Trophoblast cell (in vitro differentiated cells and primary cell): ENCODE results near the gene ATP5IF1.

ENCODE experiments used
- DNase-seq, 2 donors: peaks; one replicate each; pipeline ENCODE4 v3.0.0-alpha.2; 2016
- H2AFZ ChIP-seq: 2 replicates; pipeline ENCODE4 v1.6.1; 2013; ENCODE audit warnings: low read length, moderate library complexity, mild to moderate bottlenecking; ENCODE audit not compliant: insufficient read depth, poor library complexity
- H2AK5ac ChIP-seq: 2 replicates; pipeline ENCODE4 v1.6.1; 2013; ENCODE audit warnings: mild to moderate bottlenecking, low read length
- H2BK120ac ChIP-seq: 2 replicates; pipeline ENCODE4 v1.6.1; 2013; ENCODE audit warnings: low read length, mild to moderate bottlenecking, moderate library complexity; ENCODE audit not compliant: insufficient read depth, poor library complexity
- H2BK12ac ChIP-seq: 2 replicates; pipeline ENCODE4 v1.6.1; 2013; ENCODE audit warnings: mild to moderate bottlenecking, low read length, moderate library complexity
- H2BK5ac ChIP-seq: 2 replicates; pipeline ENCODE4 v1.6.1; 2013; ENCODE audit warnings: low read length, low read depth, moderate library complexity, mild to moderate bottlenecking; ENCODE audit not compliant: poor library complexity
- H3K14ac ChIP-seq: 2 replicates; pipeline ENCODE4 v1.6.1; 2013; ENCODE audit warnings: mild to moderate bottlenecking, low read length
- H3K18ac ChIP-seq: 2 replicates; pipeline ENCODE4 v1.6.1; 2013; ENCODE audit warnings: mild to moderate bottlenecking, low read length
- H3K23ac ChIP-seq: 2 replicates; pipeline ENCODE4 v1.6.1; 2013; ENCODE audit warnings: low read length
- H3K27ac ChIP-seq: 2 replicates; pipeline ENCODE4 v1.5.1; 2013; ENCODE audit warnings: low read depth, mild to moderate bottlenecking, inconsistent platforms, low read length, moderate library complexity
- H3K27me3 ChIP-seq: 2 replicates; pipeline ENCODE4 v1.6.1; 2013; ENCODE audit warnings: inconsistent platforms, mild to moderate bottlenecking, low read length, moderate library complexity; ENCODE audit not compliant: insufficient read depth
- H3K36me3 ChIP-seq, 2 experiments: 1 replicate in 1 of 2; 2 replicates in 1 of 2; pipeline ENCODE4 v1.6.1; 2013; ENCODE audit warnings: low read length in 2 of 2, mild to moderate bottlenecking in 2 of 2, moderate library complexity in 1 of 2; ENCODE audit not compliant: insufficient read depth in 2 of 2, control insufficient read depth in 1 of 2
- H3K4ac ChIP-seq: 2 replicates; pipeline ENCODE4 v1.6.1; 2013; ENCODE audit warnings: low read depth, mild to moderate bottlenecking, low read length, moderate library complexity
- H3K4me1 ChIP-seq, 2 experiments: 1 replicate in 1 of 2; 2 replicates in 1 of 2; pipeline ENCODE4 v1.6.1; 2013; ENCODE audit warnings: low read length in 2 of 2, mild to moderate bottlenecking in 2 of 2, moderate library complexity in 1 of 2; ENCODE audit not compliant: insufficient read depth in 2 of 2, control insufficient read depth in 1 of 2
- H3K4me2 ChIP-seq: 2 replicates; pipeline ENCODE4 v1.6.1; 2013; ENCODE audit warnings: inconsistent platforms, mild to moderate bottlenecking, low read length, moderate library complexity
- H3K4me3 ChIP-seq: 2 replicates; pipeline ENCODE4 v1.5.1; 2013; ENCODE audit warnings: mild to moderate bottlenecking, low read depth, low read length, inconsistent platforms
- H3K79me1 ChIP-seq: one replicate; pipeline ENCODE4 v1.6.1; 2013; ENCODE audit warnings: low read length
- H3K79me2 ChIP-seq: 2 replicates; pipeline ENCODE4 v1.6.1; 2013; ENCODE audit warnings: low read length, mild to moderate bottlenecking; ENCODE audit not compliant: control insufficient read depth, insufficient read depth, poor library complexity
- H3K9ac ChIP-seq: 2 replicates; pipeline ENCODE4 v1.6.1; 2013; ENCODE audit warnings: mild to moderate bottlenecking, low read length
- H3K9me3 ChIP-seq: 2 replicates; pipeline ENCODE4 v1.6.1; 2013; ENCODE audit warnings: low read depth, mild to moderate bottlenecking, control low read depth, inconsistent platforms, low read length; ENCODE audit not compliant: insufficient read depth
- H4K12ac ChIP-seq: 2 replicates; pipeline ENCODE4 v1.6.1; 2013; ENCODE audit warnings: low read depth, mild to moderate bottlenecking, low read length, moderate library complexity
- H4K8ac ChIP-seq: 2 replicates; pipeline ENCODE4 v1.6.1; 2013; ENCODE audit warnings: low read depth, mild to moderate bottlenecking, low read length, moderate library complexity
- H4K91ac ChIP-seq: one replicate; pipeline ENCODE4 v1.6.1; 2013; ENCODE audit warnings: low read depth, mild to moderate bottlenecking, low read length, moderate library complexity
- WGBS: extraction: QIAGEN DNeasy Blood & Tissue Kit; methylation state at CpG from one replicate; pipeline ENCODE4 v1.1.7; 2013; ENCODE audit warnings: missing lambda C conversion rate; ENCODE audit not compliant: insufficient read length, insufficient coverage; ENCODE audit errors: extremely low coverage; 5-methylcytosine and 5-hydroxymethylcytosine counted together

The ATP5IF1 gene

GRCh38 chr1:28194326-28195035, 41.4 kb upstream of the ATP5IF1 start:
- no peak overlapping the region for H3K27ac ChIP-seq
- no peak overlapping the region for H3K14ac ChIP-seq
- WGBS: no CpG with 5 or more reads among the region's 8 CpGs

GRCh38 chr1:28195780-28196179, 40.1 kb upstream of the ATP5IF1 start:
- no peak overlapping the region for H4K8ac ChIP-seq
- WGBS: no CpG with 5 or more reads among the region's 1 CpG
- no peaks in the 10 kb centered on the region for H3K79me2 ChIP-seq
- H4K91ac ChIP-seq: no peak overlapping the region
- H3K27ac ChIP-seq: no peak overlapping the region
- no peaks in the 10 kb centered on the region for H3K9me3 ChIP-seq
- DNase-seq: no peak
- H4K12ac ChIP-seq: no peak overlapping the region
- no peak overlapping the region for H2BK12ac ChIP-seq
- H3K36me3 ChIP-seq: peaks cover 9 to 22% of the 10 kb centered on the region in 2 experiments
- no peaks in the 10 kb centered on the region for H3K79me1 ChIP-seq
- H3K4me3 ChIP-seq: no peak overlapping the region
- no peak overlapping the region for H3K4ac ChIP-seq
- H2AK5ac ChIP-seq: no peak overlapping the region
- no peak overlapping the region for H3K4me2 ChIP-seq
- H3K27me3 ChIP-seq: no peaks in the 10 kb centered on the region
- H2BK5ac ChIP-seq: no peak overlapping the region
- no peak overlapping the region for H3K18ac ChIP-seq
- H2AFZ ChIP-seq: no peak overlapping the region
- no peak overlapping the region for H3K23ac ChIP-seq
- H3K9ac ChIP-seq: no peak overlapping the region
- H3K4me1 ChIP-seq: peaks cover 5 to 10% of the 10 kb centered on the region in 2 experiments
- H2BK120ac ChIP-seq: no peak overlapping the region
- H3K14ac ChIP-seq: no peak overlapping the region

More at GRCh38 chr1:28194326-28195035, 41.4 kb upstream of the ATP5IF1 start:
- no peak overlapping the region for H3K9ac ChIP-seq
- no peaks in the 10 kb centered on the region for H3K27me3 ChIP-seq
- no peaks in the 10 kb centered on the region for H3K79me2 ChIP-seq
- no peak overlapping the region for H2BK120ac ChIP-seq
- no peaks in the 10 kb centered on the region for H3K79me1 ChIP-seq
- H3K36me3 ChIP-seq: peaks cover 2 to 9% of the 10 kb centered on the region in 2 experiments
- H3K4me1 ChIP-seq: peaks cover 5 to 10% of the 10 kb centered on the region in 2 experiments
- H3K9me3 ChIP-seq: no peaks in the 10 kb centered on the region
- H3K23ac ChIP-seq: no peak overlapping the region
- no peak overlapping the region for H4K8ac ChIP-seq
- DNase-seq: no peak
- H3K4ac ChIP-seq: no peak overlapping the region
- no peak overlapping the region for H2AK5ac ChIP-seq
- H4K91ac ChIP-seq: no peak overlapping the region
- no peak overlapping the region for H2BK12ac ChIP-seq
- H2AFZ ChIP-seq: no peak overlapping the region
- no peak overlapping the region for H2BK5ac ChIP-seq
- H3K4me3 ChIP-seq: no peak overlapping the region
- no peak overlapping the region for H3K18ac ChIP-seq
- no peak overlapping the region for H3K4me2 ChIP-seq
- H4K12ac ChIP-seq: no peak overlapping the region

GRCh38 chr1:28196330-28196729, 39.6 kb upstream of the ATP5IF1 start:
- Histone ChIP-seq H2BK5ac (no peak overlapping the region), H2BK12ac (no peak overlapping the region), H4K12ac (no peak overlapping the region), H3K23ac (no peak overlapping the region), H4K8ac (no peak overlapping the region), H3K27me3 (no peaks in the 10 kb centered on the region), H3K9me3 (no peaks in the 10 kb centered on the region), H3K4me2 (no peak overlapping the region), H3K27ac (no peak overlapping the region), H3K4me3 (no peak overlapping the region), H3K4me1 (peaks cover 5 to 10% of the 10 kb centered on the region in 2 experiments), H3K79me1 (no peaks in the 10 kb centered on the region), H3K4ac (no peak overlapping the region), H4K91ac (no peak overlapping the region), H3K36me3 (peaks cover 12 to 27% of the 10 kb centered on the region in 2 experiments), H2BK120ac (no peak overlapping the region), H3K14ac (no peak overlapping the region), H3K9ac (no peak overlapping the region), H2AK5ac (no peak overlapping the region), H2AFZ (no peak overlapping the region), H3K79me2 (no peaks in the 10 kb centered on the region), H3K18ac (no peak overlapping the region)
- DNase-seq: no peak
- WGBS: no CpG with 5 or more reads among the region's 3 CpGs

GRCh38 chr1:28197682-28198415, 38.1 kb upstream of the ATP5IF1 start:
- Histone ChIP-seq H3K4me3 (no peak overlapping the region), H4K12ac (no peak overlapping the region), H3K4me2 (no peak overlapping the region), H3K4ac (no peak overlapping the region), H3K9ac (no peak overlapping the region), H3K36me3 (peaks cover 16 to 33% of the 10 kb centered on the region in 2 experiments), H2BK5ac (no peak overlapping the region), H3K18ac (no peak overlapping the region), H2BK12ac (no peak overlapping the region), H2AFZ (no peak overlapping the region), H2AK5ac (no peak overlapping the region), H3K23ac (no peak overlapping the region), H2BK120ac (no peak overlapping the region), H3K79me1 (no peaks in the 10 kb centered on the region), H3K27ac (no peak overlapping the region), H4K8ac (no peak overlapping the region), H3K9me3 (no peaks in the 10 kb centered on the region), H3K14ac (no peak overlapping the region), H4K91ac (no peak overlapping the region), H3K79me2 (no peaks in the 10 kb centered on the region), H3K27me3 (no peaks in the 10 kb centered on the region), H3K4me1 (peaks cover 5 to 10% of the 10 kb centered on the region in 2 experiments)
- WGBS: no CpG with 5 or more reads among the region's 12 CpGs
- no peak for DNase-seq
